ENCODE results near the gene HNRNPLL. TPM values are rescaled to one million over a fixed set of nuclear protein-coding genes. Genes with fewer than 3 reads are reported as not detected.

Gene HNRNPLL
- total RNA-seq, 2 experiments from 2014 or later, result 104 to 119 TPM

GRCh38 chr2:38561691-38562090, 41.0 kb downstream of the HNRNPLL start:
- ChIA-PET CTCF (interaction anchor here (1.5 kb wide), 1 partner anchor 19 kb away, joined by 4 read pairs; no protein-coding TSS in a partner anchor), POLR2A (interaction anchor here (0.8 to 1.2 kb wide), 3 partner anchors 13 to 189 kb away, joined by 3 read pairs; no protein-coding TSS in a partner anchor)
- H3K27me3 Mint-ChIP-seq, result no peaks in the 10 kb centered on the region
- DNase-seq, result no peak
- peaks cover 56% of the 10 kb centered on the region for H3K36me3 Mint-ChIP-seq (ENCODE audit: low read depth)
- no peak overlapping the region for H3K4me3 Mint-ChIP-seq
- H3K27ac Mint-ChIP-seq, result no peak overlapping the region
- no peaks in the 10 kb centered on the region for H3K9me3 Mint-ChIP-seq
- peaks cover 4% of the 10 kb centered on the region for H3K4me1 Mint-ChIP-seq

GRCh38 chr2:38560092-38560491, 42.6 kb downstream of the HNRNPLL start:
- Mint-ChIP-seq H3K4me3 (no peak overlapping the region), H3K27ac (no peak overlapping the region), H3K4me1 (peaks cover 2% of the 10 kb centered on the region), H3K36me3 (ENCODE audit: low read depth) (peaks cover 58% of the 10 kb centered on the region), H3K27me3 (no peaks in the 10 kb centered on the region), H3K9me3 (no peaks in the 10 kb centered on the region)
- ChIA-PET CTCF (no interaction called here), POLR2A (no interaction called here)
- DNase-seq, result no peak

- no peak overlapping the region for H3K4me3 Mint-ChIP-seq
- CTCF ChIA-PET, result interaction anchor here (1.0 to 2.0 kb wide), 4 partner anchors 9 to 243 kb away, joined by 3 to 8 read pairs (median 6); no protein-coding TSS in a partner anchor
- no peak overlapping the region for H3K27ac Mint-ChIP-seq
- no peaks in the 10 kb centered on the region for H3K27me3 Mint-ChIP-seq
- H3K9me3 Mint-ChIP-seq, result no peaks in the 10 kb centered on the region
- POLR2A ChIA-PET, result interaction anchor here (1.3 to 1.7 kb wide), 2 partner anchors 11 to 12 kb away, joined by 3 to 4 read pairs; no protein-coding TSS in a partner anchor
- no peaks in the 10 kb centered on the region for H3K4me1 Mint-ChIP-seq
- DNase-seq, result no peak
- peaks cover 59% of the 10 kb centered on the region for H3K36me3 Mint-ChIP-seq (ENCODE audit: low read depth)
These were observed 44.7 kb downstream of the HNRNPLL start for GRCh38 chr2:38557981-38558380.

GRCh38 chr2:38557217-38557616, 45.5 kb downstream of the HNRNPLL start:
- H3K4me1 Mint-ChIP-seq, result peaks cover 3% of the 10 kb centered on the region
- no peak for DNase-seq
- H3K9me3 Mint-ChIP-seq, result no peaks in the 10 kb centered on the region
- no peak overlapping the region for H3K27ac Mint-ChIP-seq
- peaks cover 62% of the 10 kb centered on the region for H3K36me3 Mint-ChIP-seq (ENCODE audit: low read depth)
- CTCF ChIA-PET, result interaction anchor here (1.0 to 2.0 kb wide), 3 partner anchors 8 to 24 kb away, joined by 3 to 8 read pairs (median 7); no protein-coding TSS in a partner anchor
- H3K27me3 Mint-ChIP-seq, result no peaks in the 10 kb centered on the region
- H3K4me3 Mint-ChIP-seq, result no peak overlapping the region
- POLR2A ChIA-PET, result interaction anchor here (0.7 to 2.1 kb wide), 3 partner anchors 10 to 194 kb away, joined by 3 to 11 read pairs (median 4); partner anchors contain the start of gene SRSF7

- ChIA-PET POLR2A (interaction anchor here (0.6 to 2.1 kb wide), 3 partner anchors 8 to 195 kb away, joined by 3 to 11 read pairs (median 8); partner anchors contain the start of gene SRSF7), CTCF (interaction anchor here (0.6 to 2.1 kb wide), 5 partner anchors 8 to 26 kb away, joined by 3 to 13 read pairs (median 7); no protein-coding TSS in a partner anchor)
- Mint-ChIP-seq H3K9me3 (no peaks in the 10 kb centered on the region), H3K36me3 (ENCODE audit: low read depth) (peaks cover 57% of the 10 kb centered on the region), H3K4me1 (peaks cover 3% of the 10 kb centered on the region), H3K27me3 (no peaks in the 10 kb centered on the region), H3K4me3 (no peak overlapping the region), H3K27ac (no peak overlapping the region)
- no peak for DNase-seq
These were observed 46.5 kb downstream of the HNRNPLL start for GRCh38 chr2:38556006-38556801.

- Mint-ChIP-seq H3K4me1 (peaks cover 3% of the 10 kb centered on the region), H3K27me3 (no peaks in the 10 kb centered on the region), H3K27ac (no peak overlapping the region), H3K4me3 (no peak overlapping the region), H3K9me3 (no peaks in the 10 kb centered on the region), H3K36me3 (ENCODE audit: low read depth) (peaks cover 52% of the 10 kb centered on the region)
- no peak for DNase-seq
- ChIA-PET POLR2A (interaction anchor here (1.4 to 2.1 kb wide), 3 partner anchors 9 to 196 kb away, joined by 5 to 11 read pairs (median 8); partner anchors contain the start of gene SRSF7), CTCF (interaction anchor here (0.6 to 2.1 kb wide), 9 partner anchors 10 to 197 kb away, joined by 3 to 13 read pairs (median 4); no protein-coding TSS in a partner anchor)
These were observed 47.6 kb downstream of the HNRNPLL start for GRCh38 chr2:38554973-38555595.

GRCh38 chr2:38553554-38553953, 49.2 kb downstream of the HNRNPLL start:
- no peaks in the 10 kb centered on the region for H3K9me3 Mint-ChIP-seq
- POLR2A ChIA-PET, result interaction anchor here (0.8 kb wide), 1 partner anchor 47 kb away, joined by 3 read pairs; no protein-coding TSS in a partner anchor

GRCh38 chr2:38552259-38552658, 50.5 kb downstream of the HNRNPLL start:
- CTCF ChIA-PET, result no interaction called here
- no peak for DNase-seq
- Mint-ChIP-seq H3K36me3 (ENCODE audit: low read depth) (peaks cover 40% of the 10 kb centered on the region), H3K4me3 (no peak overlapping the region), H3K27me3 (no peaks in the 10 kb centered on the region), H3K27ac (no peak overlapping the region), H3K9me3 (no peaks in the 10 kb centered on the region), H3K4me1 (peaks cover 3% of the 10 kb centered on the region)
- POLR2A ChIA-PET, result interaction anchor here (1.0 kb wide), 1 partner anchor 198 kb away, joined by 4 read pairs; no protein-coding TSS in a partner anchor

More at GRCh38 chr2:38553554-38553953, 49.2 kb downstream of the HNRNPLL start:
- no peak for DNase-seq
- no peak overlapping the region for H3K4me3 Mint-ChIP-seq
- CTCF ChIA-PET, result interaction anchor here (1.0 to 1.5 kb wide), 5 partner anchors 11 to 191 kb away, joined by 3 to 5 read pairs (median 4); no protein-coding TSS in a partner anchor
- peaks cover 3% of the 10 kb centered on the region for H3K4me1 Mint-ChIP-seq
- H3K36me3 Mint-ChIP-seq (ENCODE audit: low read depth), result peaks cover 48% of the 10 kb centered on the region
- H3K27me3 Mint-ChIP-seq, result no peaks in the 10 kb centered on the region
- H3K27ac Mint-ChIP-seq, result no peak overlapping the region

- Mint-ChIP-seq H3K4me3 (no peak overlapping the region), H3K27me3 (no peaks in the 10 kb centered on the region), H3K27ac (no peak overlapping the region), H3K36me3 (ENCODE audit: low read depth) (peaks cover 40% of the 10 kb centered on the region), H3K9me3 (no peaks in the 10 kb centered on the region), H3K4me1 (peaks cover 3% of the 10 kb centered on the region)
- CTCF ChIA-PET, result no interaction called here
- DNase-seq, result no peak
- POLR2A ChIA-PET, result interaction anchor here (1.0 kb wide), 1 partner anchor 199 kb away, joined by 4 read pairs; no protein-coding TSS in a partner anchor
These were observed 51.0 kb downstream of the HNRNPLL start for GRCh38 chr2:38551746-38552145.

- H3K9me3 Mint-ChIP-seq, result no peaks in the 10 kb centered on the region
- CTCF ChIA-PET, result interaction anchor here (0.6 kb wide), 1 partner anchor 15 kb away, joined by 3 read pairs; no protein-coding TSS in a partner anchor
- no peak overlapping the region for H3K4me3 Mint-ChIP-seq
- H3K27ac Mint-ChIP-seq, result no peak overlapping the region
- H3K27me3 Mint-ChIP-seq, result no peaks in the 10 kb centered on the region
- POLR2A ChIA-PET, result no interaction called here
- H3K4me1 Mint-ChIP-seq, result peaks cover 3% of the 10 kb centered on the region
- no peak for DNase-seq
- H3K36me3 Mint-ChIP-seq (ENCODE audit: low read depth), result peaks cover 35% of the 10 kb centered on the region
These were observed 51.6 kb downstream of the HNRNPLL start for GRCh38 chr2:38551171-38551570.

GRCh38 chr2:38549851-38550250, 52.9 kb downstream of the HNRNPLL start:
- CTCF ChIA-PET, result interaction anchor here (0.5 to 1.8 kb wide), 2 partner anchors 8 to 202 kb away, joined by 3 to 5 read pairs; no protein-coding TSS in a partner anchor
- H3K4me1 Mint-ChIP-seq, result peaks cover 3% of the 10 kb centered on the region
- H3K4me3 Mint-ChIP-seq, result no peak overlapping the region
- H3K9me3 Mint-ChIP-seq, result no peaks in the 10 kb centered on the region
- POLR2A ChIA-PET, result interaction anchor here (1.0 kb wide), 1 partner anchor 42 kb away, joined by 3 read pairs; no protein-coding TSS in a partner anchor
- no peaks in the 10 kb centered on the region for H3K27me3 Mint-ChIP-seq
- DNase-seq, result no peak
- H3K36me3 Mint-ChIP-seq (ENCODE audit: low read depth), result peaks cover 25% of the 10 kb centered on the region
- no peak overlapping the region for H3K27ac Mint-ChIP-seq

- no peaks in the 10 kb centered on the region for H3K27me3 Mint-ChIP-seq
- H3K4me1 Mint-ChIP-seq, result peaks cover 5% of the 10 kb centered on the region
- no peaks in the 10 kb centered on the region for H3K9me3 Mint-ChIP-seq
- peaks cover 20% of the 10 kb centered on the region for H3K36me3 Mint-ChIP-seq (ENCODE audit: low read depth)
- H3K27ac Mint-ChIP-seq, result no peak overlapping the region
- H3K4me3 Mint-ChIP-seq, result no peak overlapping the region
- POLR2A ChIA-PET, result interaction anchor here (1.0 to 1.7 kb wide), 3 partner anchors 20 to 41 kb away, joined by 3 to 4 read pairs (median 3); no protein-coding TSS in a partner anchor
- CTCF ChIA-PET, result interaction anchor here (1.0 to 1.8 kb wide), 4 partner anchors 9 to 32 kb away, joined by 3 read pairs; no protein-coding TSS in a partner anchor
- no peak for DNase-seq
These were observed 53.5 kb downstream of the HNRNPLL start for GRCh38 chr2:38549071-38549704.

Measured in activated CD4-positive, alpha-beta memory T cell treated with anti-CD3 and anti-CD28 coated beads, Interleukin-2, amount 10 ng/mL, durations not matched to agents 7 days and 5 days (primary cell).